Measurements from ENCODE around the gene SLBP.

Gene SLBP

GRCh38 chr4:1655081-1655480, 57.0 kb downstream of the SLBP start:
- DNase-seq (ENCODE audit: low read depth, low spot score), result no peak

GRCh38 chr4:1654216-1654955, 57.7 kb downstream of the SLBP start:
- DNase-seq (ENCODE audit: low read depth, low spot score), result no peak

DNA sequence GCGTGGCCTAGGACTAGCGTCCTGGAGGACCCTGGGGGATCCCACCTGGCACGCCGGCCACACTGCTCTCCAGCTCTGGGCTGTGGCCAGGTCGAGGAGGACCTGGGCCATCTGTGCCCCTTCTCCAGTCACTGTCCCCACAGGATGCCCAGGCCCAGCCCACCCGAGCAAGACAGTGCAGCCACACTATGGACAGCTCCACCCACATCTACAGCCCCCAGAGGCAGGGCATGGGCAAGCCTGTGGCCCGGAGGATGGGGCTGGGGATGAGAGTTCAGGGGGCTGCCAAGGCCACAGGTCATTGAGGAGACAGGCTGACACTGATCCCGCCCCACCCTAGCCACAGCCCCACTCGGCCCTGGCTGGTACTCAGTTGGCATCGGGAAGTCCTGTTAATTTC, 58.3 kb downstream of the SLBP start:
- no peak for DNase-seq (ENCODE audit: low read depth, low spot score)

- no peak for DNase-seq (ENCODE audit: low read depth, low spot score)
Observed at GRCh38 chr4:1652088-1652487, 60.0 kb downstream of the SLBP start.

- no peak for DNase-seq (ENCODE audit: low read depth, low spot score)
Observed at GRCh38 chr4:1651609-1652008, 60.5 kb downstream of the SLBP start.

- DNase-seq (ENCODE audit: low read depth, low spot score), result no peak
Observed at GRCh38 chr4:1648962-1649361, 63.2 kb downstream of the SLBP start.

GRCh38 chr4:1647432-1647831, 64.7 kb downstream of the SLBP start:
- no peak for DNase-seq (ENCODE audit: low read depth, low spot score)

GRCh38 chr4:1646690-1647089, 65.4 kb downstream of the SLBP start:
- no peak for DNase-seq (ENCODE audit: low read depth, low spot score)

DNA sequence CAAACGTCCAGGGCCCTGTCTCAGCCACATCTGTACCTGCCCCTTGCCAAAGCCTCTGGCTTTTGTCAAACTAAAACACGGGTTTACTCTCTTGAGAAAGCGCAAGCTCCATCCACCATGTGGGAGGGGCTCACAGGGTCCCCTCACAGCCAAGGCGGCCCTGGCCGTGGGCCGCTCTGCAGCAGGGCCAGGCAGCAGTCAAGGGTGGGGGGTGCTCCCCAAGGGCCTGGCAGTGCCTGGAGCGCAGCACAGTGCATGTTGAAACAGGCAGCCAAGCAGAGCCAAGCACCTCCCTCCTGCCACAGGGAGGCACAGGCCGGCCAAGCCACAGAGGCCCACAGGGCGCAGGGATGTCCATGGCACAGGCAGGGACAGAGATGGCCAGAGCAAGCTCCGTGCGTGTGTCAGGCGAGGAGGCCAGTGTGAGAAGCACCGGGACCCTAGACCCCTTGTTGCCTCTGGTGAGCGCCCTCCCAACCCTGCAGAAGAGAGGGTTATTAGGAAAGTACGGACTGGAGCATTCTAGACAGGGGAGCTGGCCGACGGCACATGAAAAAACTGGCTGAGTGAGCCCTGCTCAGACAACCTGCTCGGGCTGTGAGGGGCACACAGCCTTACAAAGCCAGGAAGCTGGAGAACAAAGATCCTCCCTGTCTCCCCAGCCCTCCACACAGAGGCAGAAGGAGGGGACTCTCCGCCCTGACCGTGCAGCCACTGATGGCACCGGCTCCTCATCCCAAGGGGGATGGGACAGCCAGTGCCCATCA, 67.0 kb downstream of the SLBP start:
- no peak for DNase-seq (ENCODE audit: low read depth, low spot score)

- DNase-seq (ENCODE audit: low read depth, low spot score), result no peak
Observed at GRCh38 chr4:1643971-1644735, 68.0 kb downstream of the SLBP start.

All from iPS DF 19.7 (cell line).